Endothelial cell of umbilical vein (primary cell): ENCODE measurements around the gene TTN. TPM values are rescaled to one million over a fixed set of nuclear protein-coding genes. Genes with fewer than 3 reads are reported as not detected.
A peak's percentile ranks its signal among the peaks of the same experiment; 100 is the strongest.

Experiments
- BruUV-seq: library from RNA; stranded (reverse); fragments of 400-500 nt; replicated peaks from 2 replicates; lab custom pipeline; 2021; lab: Mats Ljungman, UMichigan
- CTCF ChIA-PET: fragments of 300-600, 350-600 bp; sonication (Branson Sonifier 250); formaldehyde crosslinking; loops from one replicate; lab custom pipeline; 2021; ENCODE audit warnings: antibody characterized with exemption, inconsistent platforms; lab: Charles Lee
- POLR2A ChIA-PET: fragments of 300-600, 350-600 bp; sonication (Branson Sonifier 250); formaldehyde crosslinking; loops from one replicate; lab custom pipeline; 2021; ENCODE audit warnings: antibody characterized with exemption, inconsistent platforms; lab: Charles Lee
- DNase-seq: peaks from one replicate; pipeline ENCODE4 v3.0.0-alpha.2; 2011; ENCODE audit warnings: low read depth, low spot score
- FAIRE-seq: peaks from 2 replicates; lab custom pipeline; 2011; peaks lifted over from hg19 to GRCh38; lab: Jason Lieb, UNC
- H2AFZ ChIP-seq: 2 replicates; pipeline ENCODE4 v1.6.0; 2012; ENCODE audit warnings: low read depth, low read length, control low read depth, inconsistent platforms
- H3K27ac ChIP-seq: 2 replicates; pipeline ENCODE4 v1.5.1; 2011; ENCODE audit warnings: low read depth, mild to moderate bottlenecking, control low read depth, low read length, moderate library complexity; ENCODE audit not compliant: insufficient read depth
- H3K27me3 ChIP-seq, 2 experiments: 2 replicates each; pipeline versions ENCODE4 v1.6.0 to v1.6.1; 2011; ENCODE audit warnings: low read length in 2 of 2, mixed read lengths in 1 of 2; ENCODE audit not compliant: control insufficient read depth in 2 of 2, insufficient read depth in 2 of 2
- H3K36me3 ChIP-seq, 2 experiments: 2 replicates in 1 of 2; 3 replicates in 1 of 2; pipeline ENCODE4 v1.5.1; 2011; ENCODE audit warnings: low read length in 2 of 2, mild to moderate bottlenecking in 1 of 2, moderate library complexity in 1 of 2; ENCODE audit not compliant: control insufficient read depth in 2 of 2, insufficient read depth in 2 of 2; ENCODE audit errors: extremely low read depth in 1 of 2
- H3K4me1 ChIP-seq: 3 replicates; pipeline ENCODE4 v1.5.1; 2011; ENCODE audit warnings: mild to moderate bottlenecking, low read length; ENCODE audit not compliant: control insufficient read depth, insufficient read depth; ENCODE audit errors: extremely low read depth
- H3K4me2 ChIP-seq: 2 replicates; pipeline ENCODE4 v1.6.1; 2011; ENCODE audit warnings: low read length, control low read depth, mixed read lengths; ENCODE audit not compliant: insufficient read depth
- H3K4me3 ChIP-seq, 3 experiments: fragments of 200-600 bp in 1 of 3; sonication (generic), shearing (Covaris generic) in 1 of 3; replicated peaks in 1 of 3; 2 replicates each; pipeline ENCODE4 v1.5.1; 2011 to 2016; ENCODE audit warnings: control low read depth in 3 of 3, low read length in 3 of 3, mild to moderate bottlenecking in 2 of 3, inconsistent platforms in 1 of 3, low read depth in 1 of 3, moderate library complexity in 1 of 3; ENCODE audit not compliant: insufficient read depth in 1 of 3
- H3K79me2 ChIP-seq: 2 replicates; pipeline ENCODE4 v1.6.0; 2012; ENCODE audit warnings: low read length, inconsistent platforms; ENCODE audit not compliant: control insufficient read depth, insufficient read depth
- H3K9ac ChIP-seq: replicated peaks from 2 replicates; pipeline ENCODE3; 2011; ENCODE audit warnings: low read length, control low read depth; ENCODE audit not compliant: insufficient read depth; ENCODE audit errors: extremely low read depth
- H3K9me1 ChIP-seq: replicated peaks from 3 replicates; pipeline ENCODE4 v1.6.0; 2011; ENCODE audit warnings: mild to moderate bottlenecking, low read length; ENCODE audit not compliant: control insufficient read depth, insufficient read depth; ENCODE audit errors: extremely low read depth
- H3K9me3 ChIP-seq: replicated peaks from 2 replicates; pipeline ENCODE4 v1.5.1; 2012; ENCODE audit warnings: low read length, inconsistent platforms; ENCODE audit not compliant: control insufficient read depth, insufficient read depth
- H4K20me1 ChIP-seq: replicated peaks from 2 replicates; pipeline ENCODE3; 2011; ENCODE audit warnings: mild to moderate bottlenecking, low read length; ENCODE audit not compliant: control insufficient read depth, insufficient read depth; ENCODE audit errors: extremely low read depth
- EZH2 ChIP-seq: IDR thresholded peaks from 2 replicates; pipeline ENCODE4 v1.6.1; 2012; ENCODE audit warnings: borderline replicate concordance, low read depth, mild to moderate bottlenecking, moderate library complexity, low read length, inconsistent platforms; ENCODE audit not compliant: severe bottlenecking
- FOS ChIP-seq: IDR thresholded peaks from 2 replicates; pipeline ENCODE4 v1.6.1; 2011; ENCODE audit warnings: mild to moderate bottlenecking, low read length, moderate library complexity, borderline replicate concordance; ENCODE audit not compliant: insufficient read depth
- GATA2 ChIP-seq: IDR thresholded peaks from 2 replicates; pipeline ENCODE4 v1.7.0; 2011; ENCODE audit warnings: low read depth, mild to moderate bottlenecking, moderate library complexity, mixed read lengths, low read length; ENCODE audit not compliant: insufficient read length, insufficient read depth
- JUN ChIP-seq: IDR thresholded peaks from 2 replicates; pipeline ENCODE4 v1.6.1; 2011; ENCODE audit warnings: borderline replicate concordance, low read depth; ENCODE audit not compliant: insufficient read length, insufficient read depth
- MYC ChIP-seq: IDR thresholded peaks from one replicate; pipeline ENCODE4 v1.6.1; 2011; ENCODE audit warnings: mild to moderate bottlenecking, low read depth, low read length
- POLR2A ChIP-seq: IDR thresholded peaks from 2 replicates; pipeline ENCODE4 v1.6.1; 2012; ENCODE audit warnings: low read depth, mild to moderate bottlenecking, control low read depth, low read length
- POLR2AphosphoS5 ChIP-seq: IDR thresholded peaks from 2 replicates; pipeline ENCODE4 v1.6.1; 2012; ENCODE audit warnings: low read depth, mild to moderate bottlenecking, control low read depth, low read length, moderate library complexity; ENCODE audit not compliant: insufficient read depth
- dilution Hi-C: fragments of 300-500 bp; cut with MboI; formaldehyde crosslinking; loops from one replicate; pipeline ENCODE4 v1.15.0; 2019; ENCODE audit warnings: low sequenced_read_pairs; ENCODE audit not compliant: extremely low pct_ligation_motif_present
- intact Hi-C: fragments of 100-400 bp; cut with micrococcal nuclease; formaldehyde crosslinking; loops from one replicate; pipeline ENCODE4 v1.10.0; 2022
- polyA plus RNA-seq, 4 experiments: library from polyadenylated mRNA; depleted of rRNA in 3 of 4; stranded (reverse) in 3 of 4; unstranded in 1 of 4; fragments of >200 nt; gene quantifications; 2 replicates each; pipeline versions ENCODE4 v1.2.1 to v1.2.3, GENCODE V29; 2011 to 2012; ENCODE audit warnings: missing spikeins in 1 of 4
- total RNA-seq: library from RNA; stranded (reverse); gene quantifications from 2 replicates; pipeline ENCODE4 v1.2.3, GENCODE V29; 2021
- TF ChIP-seq, protein P1 (sequence below): IDR thresholded peaks from 2 replicates; pipeline ENCODE4 v1.6.1; 2011; ENCODE audit not compliant: insufficient read depth, insufficient read length
- TF ChIP-seq, protein P2 (sequence below), 2 donors: IDR thresholded peaks; 1 replicate in 1 of 2; 2 replicates in 1 of 2; pipeline ENCODE4 v1.5.1; 2011; ENCODE audit warnings: low read length in 2 of 2, mild to moderate bottlenecking in 2 of 2, moderate library complexity in 2 of 2, control low read depth in 1 of 2, inconsistent platforms in 1 of 2, low read depth in 1 of 2; ENCODE audit not compliant: insufficient read depth in 1 of 2; ENCODE audit errors: extremely low read depth in 1 of 2

TTN gene
- total and polyA plus RNA-seq, 2 donors (not counting 3 experiments of a cell fraction or from before 2014, with no cell fraction given), result 0.11 to 0.49 TPM

DNA sequence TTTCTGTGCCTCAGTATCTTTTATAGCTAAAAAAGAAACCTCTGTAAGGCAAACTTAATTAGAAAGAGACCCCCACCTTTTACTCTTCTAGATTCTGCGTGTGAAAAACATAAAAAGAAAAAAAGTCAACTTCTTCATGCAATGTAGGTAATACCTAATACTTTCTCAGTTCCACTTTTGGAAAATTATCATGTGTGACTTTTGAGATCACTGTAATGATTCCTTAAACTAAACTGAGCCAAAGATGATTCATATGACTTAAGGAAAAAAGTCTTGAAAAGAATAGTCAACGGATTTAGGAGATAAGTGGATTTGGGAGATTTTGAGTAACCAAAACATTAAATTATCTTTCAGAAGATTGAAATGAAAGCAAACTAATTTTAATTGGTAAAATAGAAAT, 278.0 kb downstream of the TTN start:
- DNase-seq, result no peak
- no peak overlapping the region for H2AFZ ChIP-seq
- no peaks in the 10 kb centered on the region for H3K9me3 ChIP-seq
- peaks cover 10% of the 10 kb centered on the region for H3K79me2 ChIP-seq
- no peaks in the 10 kb centered on the region for H3K9me1 ChIP-seq
- no peak overlapping the region for H3K4me2 ChIP-seq
- no peaks in the 10 kb centered on the region for H4K20me1 ChIP-seq
- intact Hi-C loops, result no loop called here
- peaks cover 0 to 2% of the 10 kb centered on the region in 2 experiments for H3K36me3 ChIP-seq
- CTCF ChIA-PET, result no interaction called here
- TF ChIP-seq JUN (no peak), POLR2A (no peak), GATA2 (no peak)
- POLR2A ChIA-PET, result no interaction called here
- dilution Hi-C loops, result no loop called here
- H3K9ac ChIP-seq, result no peak overlapping the region
- BruUV-seq, result no TSS peak
- peaks cover 3% of the 10 kb centered on the region for H3K4me1 ChIP-seq
- no peak overlapping the region for H3K27ac ChIP-seq
- H3K27me3 ChIP-seq, result no peaks in the 10 kb centered on the region
- H3K4me3 ChIP-seq, result no peak overlapping the region
- FAIRE-seq, result peak; percentile 37

DNA sequence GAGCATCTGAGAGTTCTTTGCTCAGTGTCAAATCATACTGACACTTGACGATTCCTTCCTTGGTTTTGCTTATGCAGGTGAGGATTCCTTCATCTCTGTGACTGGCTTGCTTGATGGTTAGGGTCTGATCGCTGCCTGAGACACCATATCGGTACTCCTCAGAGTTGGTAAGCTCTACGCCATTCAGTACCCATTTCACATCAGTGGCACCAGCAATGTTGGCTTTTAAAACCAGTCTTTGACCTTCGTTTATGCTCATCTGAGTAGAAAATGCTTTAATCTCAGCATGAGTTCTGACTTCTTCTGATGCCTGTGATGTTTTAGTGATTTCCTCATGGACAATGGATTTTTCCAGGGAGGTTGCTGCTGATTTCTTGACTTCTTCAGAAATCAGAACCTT, 278.6 kb downstream of the TTN start:
- CTCF ChIA-PET, result no interaction called here
- Histone ChIP-seq H3K9me3 (no peaks in the 10 kb centered on the region), H2AFZ (no peak overlapping the region), H3K4me3 (no peak overlapping the region), H3K4me1 (peaks cover 4% of the 10 kb centered on the region), H3K9ac (no peak overlapping the region), H3K27ac (no peak overlapping the region), H3K79me2 (peaks cover 15% of the 10 kb centered on the region), H3K9me1 (no peaks in the 10 kb centered on the region), H3K4me2 (no peak overlapping the region), H3K27me3 (no peaks in the 10 kb centered on the region), H3K36me3 (no peaks in the 10 kb centered on the region), H4K20me1 (no peaks in the 10 kb centered on the region)
- TF ChIP-seq MYC (no peak), FOS (no peak), JUN (no peak), POLR2AphosphoS5 (no peak), POLR2A (no peak), EZH2 (no peak), GATA2 (no peak)
- TF ChIP-seq, protein P1, sequence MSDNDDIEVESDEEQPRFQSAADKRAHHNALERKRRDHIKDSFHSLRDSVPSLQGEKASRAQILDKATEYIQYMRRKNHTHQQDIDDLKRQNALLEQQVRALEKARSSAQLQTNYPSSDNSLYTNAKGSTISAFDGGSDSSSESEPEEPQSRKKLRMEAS, result no peak
- TF ChIP-seq, protein P2, sequence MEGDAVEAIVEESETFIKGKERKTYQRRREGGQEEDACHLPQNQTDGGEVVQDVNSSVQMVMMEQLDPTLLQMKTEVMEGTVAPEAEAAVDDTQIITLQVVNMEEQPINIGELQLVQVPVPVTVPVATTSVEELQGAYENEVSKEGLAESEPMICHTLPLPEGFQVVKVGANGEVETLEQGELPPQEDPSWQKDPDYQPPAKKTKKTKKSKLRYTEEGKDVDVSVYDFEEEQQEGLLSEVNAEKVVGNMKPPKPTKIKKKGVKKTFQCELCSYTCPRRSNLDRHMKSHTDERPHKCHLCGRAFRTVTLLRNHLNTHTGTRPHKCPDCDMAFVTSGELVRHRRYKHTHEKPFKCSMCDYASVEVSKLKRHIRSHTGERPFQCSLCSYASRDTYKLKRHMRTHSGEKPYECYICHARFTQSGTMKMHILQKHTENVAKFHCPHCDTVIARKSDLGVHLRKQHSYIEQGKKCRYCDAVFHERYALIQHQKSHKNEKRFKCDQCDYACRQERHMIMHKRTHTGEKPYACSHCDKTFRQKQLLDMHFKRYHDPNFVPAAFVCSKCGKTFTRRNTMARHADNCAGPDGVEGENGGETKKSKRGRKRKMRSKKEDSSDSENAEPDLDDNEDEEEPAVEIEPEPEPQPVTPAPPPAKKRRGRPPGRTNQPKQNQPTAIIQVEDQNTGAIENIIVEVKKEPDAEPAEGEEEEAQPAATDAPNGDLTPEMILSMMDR (IDR thresholded peaks at IDR 0.05; ENCODE audit: extremely low read depth in 1 of 2, insufficient read depth in 1 of 2, low read depth in 1 of 2, low read length in 2 of 2), result no peak
- intact Hi-C loops (no loop called here), dilution Hi-C loops (no loop called here)
- POLR2A ChIA-PET, result no interaction called here
- FAIRE-seq (peak; percentile 48), DNase-seq (no peak)
- BruUV-seq, result no TSS peak
